Keratinocyte (primary cell): ENCODE results near the gene HDAC9. TPM values are rescaled to one million over a fixed set of nuclear protein-coding genes. Genes with fewer than 3 reads are reported as not detected.

Source experiments
- DNase-seq: peaks from one replicate; pipeline ENCODE4 v3.0.0-alpha.2; 2011; ENCODE audit warnings: low read depth, missing footprints, low spot score
- FAIRE-seq: peaks from 2 replicates; lab custom pipeline; 2011; peaks lifted over from hg19 to GRCh38; lab: Jason Lieb, UNC
- H2AFZ ChIP-seq: 2 replicates; pipeline ENCODE4 v1.6.0; 2012; ENCODE audit warnings: low read length, control low read depth, inconsistent platforms; ENCODE audit not compliant: control insufficient read depth
- H3K27ac ChIP-seq: 2 replicates; pipeline ENCODE4 v1.5.1; 2011; ENCODE audit warnings: low read length; ENCODE audit not compliant: control insufficient read depth, insufficient read depth
- H3K27me3 ChIP-seq: 3 replicates; pipeline ENCODE4 v1.6.0; 2011; ENCODE audit warnings: low read length; ENCODE audit not compliant: control insufficient read depth, insufficient read depth; ENCODE audit errors: extremely low read depth
- H3K36me3 ChIP-seq, 2 experiments: 2 replicates in 1 of 2; 3 replicates in 1 of 2; pipeline ENCODE4 v1.5.1; 2011; ENCODE audit warnings: low read length in 2 of 2, mild to moderate bottlenecking in 1 of 2; ENCODE audit not compliant: control insufficient read depth in 2 of 2, insufficient read depth in 2 of 2; ENCODE audit errors: extremely low read depth in 1 of 2
- H3K4me1 ChIP-seq: 3 replicates; pipeline ENCODE4 v1.5.1; 2011; ENCODE audit warnings: low read length; ENCODE audit not compliant: control insufficient read depth, insufficient read depth; ENCODE audit errors: extremely low read depth
- H3K4me2 ChIP-seq: 3 replicates; pipeline ENCODE4 v1.6.0; 2011; ENCODE audit warnings: low read depth, low read length; ENCODE audit not compliant: control insufficient read depth, insufficient read depth; ENCODE audit errors: extremely low read depth
- H3K4me3 ChIP-seq, 3 experiments: fragments of 200-600 bp in 1 of 3; sonication (generic) in 1 of 3; 2 replicates in 2 of 3; 3 replicates in 1 of 3; pipeline ENCODE4 v1.5.1; 2011 to 2016; ENCODE audit warnings: low read length in 3 of 3, mild to moderate bottlenecking in 3 of 3, control low read depth in 2 of 3, inconsistent platforms in 1 of 3, low read depth in 1 of 3, mixed read lengths in 1 of 3, mixed run types in 1 of 3, moderate library complexity in 1 of 3; ENCODE audit not compliant: control insufficient read depth in 2 of 3, insufficient read depth in 2 of 3; ENCODE audit errors: extremely low read depth in 1 of 3
- H3K79me2 ChIP-seq: 2 replicates; pipeline ENCODE4 v1.6.0; 2012; ENCODE audit warnings: low read length; ENCODE audit not compliant: control insufficient read depth, insufficient read depth
- H3K9ac ChIP-seq: 3 replicates; pipeline ENCODE4 v1.6.0; 2011; ENCODE audit warnings: low read length; ENCODE audit not compliant: control insufficient read depth, insufficient read depth; ENCODE audit errors: extremely low read depth
- H3K9me1 ChIP-seq: 3 replicates; pipeline ENCODE4 v1.6.0; 2011; ENCODE audit warnings: low read length; ENCODE audit not compliant: control insufficient read depth, insufficient read depth; ENCODE audit errors: extremely low read depth
- H3K9me3 ChIP-seq: 2 replicates; pipeline ENCODE4 v1.5.1; 2012; ENCODE audit warnings: low read depth, low read length; ENCODE audit not compliant: control insufficient read depth
- H4K20me1 ChIP-seq: 3 replicates; pipeline ENCODE4 v1.6.0; 2011; ENCODE audit warnings: low read length; ENCODE audit not compliant: control insufficient read depth, insufficient read depth; ENCODE audit errors: extremely low read depth
- CTCF ChIP-seq, 3 experiments: IDR thresholded peaks in 1 of 3; conservative IDR thresholded peaks in 1 of 3; optimal IDR thresholded peaks in 1 of 3; 2 replicates in 2 of 3; 3 replicates in 1 of 3; pipeline versions ENCODE3 to v1.5.1; 2011; ENCODE audit warnings: low read length in 3 of 3, mild to moderate bottlenecking in 3 of 3, moderate library complexity in 2 of 3, control low read depth in 1 of 3, inconsistent platforms in 1 of 3; ENCODE audit not compliant: insufficient read depth in 2 of 3; ENCODE audit errors: extremely low read depth in 1 of 3
- EZH2 ChIP-seq: IDR thresholded peaks from one replicate; pipeline ENCODE4 v1.6.1; 2012; ENCODE audit warnings: inconsistent platforms, mild to moderate bottlenecking, low read length, moderate library complexity
- dilution Hi-C: fragments of 300-500 bp; cut with MboI; formaldehyde crosslinking; loops from one replicate; pipeline ENCODE4 v1.7.0; 2020; ENCODE audit warnings: low sequenced_read_pairs; ENCODE audit not compliant: extremely low pct_ligation_motif_present
- polyA plus RNA-seq, 5 experiments: library from polyadenylated mRNA; depleted of rRNA in 3 of 5; stranded (reverse) in 3 of 5; stranded (forward) in 1 of 5; unstranded in 1 of 5; fragments of >200 nt; gene quantifications; 1 replicate in 1 of 5; 2 replicates in 3 of 5; 3 replicates in 1 of 5; pipeline versions ENCODE4 v1.2.1 to v1.2.3, GENCODE V29; 2011 to 2012; ENCODE audit warnings: missing spikeins in 2 of 5, low read depth in 1 of 5, low replicate concordance in 1 of 5

The HDAC9 gene
- polyA plus RNA-seq, 1 donor (not counting 4 experiments of a cell fraction or from before 2014, with no cell fraction given), result 24.6 TPM

GRCh38 chr7:18505870-18506460 lies 10.4 kb downstream of the HDAC9 start:
- no peak for TF ChIP-seq EZH2
- no peak for TF ChIP-seq CTCF (optimal IDR thresholded peaks at IDR 0.05 in 1 of 3, IDR thresholded peaks at IDR 0.05 in 1 of 3, conservative IDR thresholded peaks at IDR 0.05 in 1 of 3; ENCODE audit: extremely low read depth in 1 of 3, insufficient read depth in 2 of 3, low read length in 3 of 3)
- H3K36me3 ChIP-seq, result no peaks in the 10 kb centered on the region
- H3K27me3 ChIP-seq, result no peaks in the 10 kb centered on the region
- FAIRE-seq, result peak; percentile 23
- H3K4me2 ChIP-seq, result no peak overlapping the region
- H3K79me2 ChIP-seq, result peaks cover 17% of the 10 kb centered on the region
- no peak overlapping the region for H3K9ac ChIP-seq
- no peak for DNase-seq
- peaks cover 10% of the 10 kb centered on the region for H3K4me1 ChIP-seq
- no peak overlapping the region for H3K27ac ChIP-seq
- no peak overlapping the region for H3K4me3 ChIP-seq
- H4K20me1 ChIP-seq, result no peaks in the 10 kb centered on the region
- H2AFZ ChIP-seq, result no peak overlapping the region
- no peaks in the 10 kb centered on the region for H3K9me3 ChIP-seq
- no peaks in the 10 kb centered on the region for H3K9me1 ChIP-seq
- dilution Hi-C loops, result no loop called here

- TF ChIP-seq EZH2 (no peak), CTCF (optimal IDR thresholded peaks at IDR 0.05 in 1 of 3, IDR thresholded peaks at IDR 0.05 in 1 of 3, conservative IDR thresholded peaks at IDR 0.05 in 1 of 3; ENCODE audit: extremely low read depth in 1 of 3, insufficient read depth in 2 of 3, low read length in 3 of 3) (no peak)
- Histone ChIP-seq H3K9ac (peak overlapping the region; percentile 92), H4K20me1 (no peaks in the 10 kb centered on the region), H3K27me3 (no peaks in the 10 kb centered on the region), H3K9me3 (no peaks in the 10 kb centered on the region), H3K4me3 (peak overlapping the region; percentile 49 to 77 (median 73)), H3K4me2 (peak overlapping the region; percentile 80), H3K27ac (peak overlapping the region; percentile 99), H3K79me2 (peaks cover 38% of the 10 kb centered on the region), H3K4me1 (peaks cover 13% of the 10 kb centered on the region), H3K9me1 (no peaks in the 10 kb centered on the region), H3K36me3 (no peaks in the 10 kb centered on the region), H2AFZ (peak overlapping the region; percentile 66)
- FAIRE-seq (peak; percentile 100), DNase-seq (peak; percentile 81)
- dilution Hi-C loops, result no loop called here
Measured at GRCh38 chr7:18508443-18509427, 13.2 kb downstream of the HDAC9 start.
